Left ventricle myocardium inferior (tissue), 1 donor: Measurements from ENCODE around the gene GH1. TPM values are rescaled to one million over a fixed set of nuclear protein-coding genes. Genes with fewer than 3 reads are reported as not detected.
A peak's percentile ranks its signal among the peaks of the same experiment; 100 is the strongest.

Experiments
- DNase-seq: peaks from one replicate; pipeline ENCODE4 v3.0.0-alpha.2; 2020
- H3K27ac ChIP-seq: fragments of 200-600 bp; replicated peaks from 2 replicates; pipeline ENCODE4 v1.8.0; 2021
- H3K27me3 ChIP-seq: fragments of 200-600 bp; 2 replicates; pipeline ENCODE4 v1.8.0; 2021; ENCODE audit warnings: low read depth
- H3K36me3 ChIP-seq: fragments of 200-600 bp; 2 replicates; pipeline ENCODE4 v1.8.0; 2021
- H3K4me1 ChIP-seq: fragments of 200-600 bp; 2 replicates; pipeline ENCODE4 v1.8.0; 2021
- H3K4me3 ChIP-seq: fragments of 200-600 bp; 2 replicates; pipeline ENCODE4 v1.8.0; 2021; ENCODE audit warnings: mild to moderate bottlenecking, moderate library complexity
- H3K9me3 ChIP-seq: fragments of 200-600 bp; replicated peaks from 2 replicates; pipeline ENCODE4 v1.8.0; 2021
- intact Hi-C: fragments of 100-400 bp; cut with micrococcal nuclease; formaldehyde crosslinking; loops from one replicate; pipeline ENCODE4 v1.11.0; 2022
- total RNA-seq: library from RNA; stranded (reverse); fragmentation: NEBNext Ultra II Directional; extraction: Animal tissue kit (Norgen Biotek cat#: 25700); gene quantifications from one replicate; pipeline ENCODE4 v1.2.1, GENCODE V29; 2021
- TF ChIP-seq, protein P1 (sequence below): fragments of 200-600 bp; IDR thresholded peaks from 2 replicates; pipeline ENCODE4 v1.8.0; 2021; ENCODE audit warnings: antibody characterized with exemption, mild to moderate bottlenecking, borderline replicate concordance
- donor health status: DM: no; HTN: yes; CAD: no; lungs with severe emphysema.

GH1 gene
- total RNA-seq, 1 donor from 2014 or later, result not detected

DNA sequence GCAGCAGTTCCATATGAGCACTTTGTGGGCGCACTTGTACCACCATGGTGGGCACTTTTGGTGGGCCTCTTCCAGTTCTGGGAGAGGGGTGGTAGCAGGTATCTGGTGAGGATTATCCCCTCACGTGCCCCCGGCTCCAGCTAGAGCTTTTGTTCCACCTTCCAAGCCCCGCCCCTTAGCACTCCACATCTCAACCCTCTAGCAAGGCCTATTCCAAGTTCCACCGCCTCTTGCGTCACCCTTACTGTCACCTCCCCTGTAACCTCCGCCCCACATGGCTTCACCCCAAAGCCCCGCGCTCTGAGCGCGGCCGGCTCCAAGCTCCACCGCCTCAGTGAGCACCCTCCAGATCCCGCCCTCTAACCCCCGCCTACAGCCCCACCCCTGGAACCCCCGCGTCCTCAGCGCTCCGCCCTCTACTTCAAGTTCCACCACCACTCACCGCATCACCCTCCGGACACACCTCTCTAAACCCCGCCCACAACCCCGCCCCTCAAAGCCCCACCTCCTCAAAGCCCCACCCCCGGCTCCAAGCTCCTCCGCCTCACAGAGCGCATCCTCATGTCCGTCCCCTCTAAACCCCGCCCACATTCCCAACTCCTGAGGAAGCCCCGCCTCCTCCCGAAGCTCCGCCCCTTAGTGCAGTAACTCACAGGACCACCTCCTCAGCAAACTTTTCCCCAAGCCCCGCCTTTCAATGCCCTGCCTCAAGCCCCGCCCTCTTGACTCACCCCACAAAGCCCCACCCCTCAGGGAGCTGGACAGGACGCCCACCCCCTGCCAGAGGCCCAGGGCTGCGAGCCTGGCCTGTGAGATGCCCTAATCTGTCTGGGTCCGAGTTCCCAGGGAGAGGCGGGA is 42.9 kb upstream of the GH1 start:
- no peaks in the 10 kb centered on the region for H3K27me3 ChIP-seq
- no peaks in the 10 kb centered on the region for H3K9me3 ChIP-seq
- peak overlapping the region; percentile 91 for H3K27ac ChIP-seq
- DNase-seq, result peak; percentile 56
- peaks cover 51% of the 10 kb centered on the region for H3K4me1 ChIP-seq
- no peaks in the 10 kb centered on the region for H3K36me3 ChIP-seq
- intact Hi-C loops, result no loop called here
- peak overlapping the region; percentile 49 for H3K4me3 ChIP-seq
- TF ChIP-seq, protein P1, sequence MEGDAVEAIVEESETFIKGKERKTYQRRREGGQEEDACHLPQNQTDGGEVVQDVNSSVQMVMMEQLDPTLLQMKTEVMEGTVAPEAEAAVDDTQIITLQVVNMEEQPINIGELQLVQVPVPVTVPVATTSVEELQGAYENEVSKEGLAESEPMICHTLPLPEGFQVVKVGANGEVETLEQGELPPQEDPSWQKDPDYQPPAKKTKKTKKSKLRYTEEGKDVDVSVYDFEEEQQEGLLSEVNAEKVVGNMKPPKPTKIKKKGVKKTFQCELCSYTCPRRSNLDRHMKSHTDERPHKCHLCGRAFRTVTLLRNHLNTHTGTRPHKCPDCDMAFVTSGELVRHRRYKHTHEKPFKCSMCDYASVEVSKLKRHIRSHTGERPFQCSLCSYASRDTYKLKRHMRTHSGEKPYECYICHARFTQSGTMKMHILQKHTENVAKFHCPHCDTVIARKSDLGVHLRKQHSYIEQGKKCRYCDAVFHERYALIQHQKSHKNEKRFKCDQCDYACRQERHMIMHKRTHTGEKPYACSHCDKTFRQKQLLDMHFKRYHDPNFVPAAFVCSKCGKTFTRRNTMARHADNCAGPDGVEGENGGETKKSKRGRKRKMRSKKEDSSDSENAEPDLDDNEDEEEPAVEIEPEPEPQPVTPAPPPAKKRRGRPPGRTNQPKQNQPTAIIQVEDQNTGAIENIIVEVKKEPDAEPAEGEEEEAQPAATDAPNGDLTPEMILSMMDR, result no peak

DNA sequence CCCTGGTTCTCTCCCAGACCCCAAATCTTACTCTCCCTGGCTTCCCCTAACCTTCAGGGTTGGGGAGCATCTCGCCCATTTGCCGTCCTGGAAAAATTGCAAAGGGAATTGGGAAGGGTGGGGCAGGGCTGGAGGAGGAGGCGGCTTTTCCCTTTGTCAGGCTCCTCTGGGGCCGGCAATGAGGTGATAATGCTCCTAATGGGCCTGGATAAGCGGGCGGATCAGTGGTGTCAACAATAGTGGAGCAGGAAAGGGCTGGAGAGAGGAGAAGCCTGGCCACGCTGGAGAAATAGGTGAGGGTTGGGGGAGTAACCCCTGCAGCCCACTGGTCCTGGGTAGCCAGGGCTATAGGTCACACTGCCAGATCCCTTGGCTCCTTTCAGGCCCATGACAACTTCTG is 41.8 kb upstream of the GH1 start:
- intact Hi-C loops, result no loop called here
- Histone ChIP-seq H3K4me3 (no peak overlapping the region), H3K36me3 (no peaks in the 10 kb centered on the region), H3K27ac (peak overlapping the region; percentile 56), H3K9me3 (no peaks in the 10 kb centered on the region), H3K27me3 (no peaks in the 10 kb centered on the region), H3K4me1 (peaks cover 51% of the 10 kb centered on the region)
- no peak for DNase-seq
- TF ChIP-seq, protein P1, result no peak

DNA sequence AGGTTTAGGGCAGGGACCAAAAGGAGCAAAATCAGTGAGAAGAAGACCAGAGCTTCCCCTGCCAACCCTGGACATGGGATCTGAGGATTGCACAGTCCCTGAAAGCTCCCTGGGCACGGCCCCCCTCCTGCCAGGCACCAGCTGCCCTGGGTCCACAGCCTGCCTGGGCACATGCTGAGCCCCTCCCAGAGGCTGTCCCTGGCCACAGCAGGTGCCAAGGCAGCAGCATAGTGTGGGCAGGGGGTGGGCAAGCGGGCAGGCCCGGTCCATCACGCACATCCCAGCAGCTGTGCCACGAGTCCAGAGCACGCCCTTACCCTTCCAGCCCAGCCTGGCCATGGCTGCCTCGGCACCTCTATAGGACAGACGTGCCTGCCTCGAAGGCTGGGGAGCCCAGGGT is 41.4 kb upstream of the GH1 start:
- no peak for DNase-seq
- TF ChIP-seq, protein P1, result no peak

DNA sequence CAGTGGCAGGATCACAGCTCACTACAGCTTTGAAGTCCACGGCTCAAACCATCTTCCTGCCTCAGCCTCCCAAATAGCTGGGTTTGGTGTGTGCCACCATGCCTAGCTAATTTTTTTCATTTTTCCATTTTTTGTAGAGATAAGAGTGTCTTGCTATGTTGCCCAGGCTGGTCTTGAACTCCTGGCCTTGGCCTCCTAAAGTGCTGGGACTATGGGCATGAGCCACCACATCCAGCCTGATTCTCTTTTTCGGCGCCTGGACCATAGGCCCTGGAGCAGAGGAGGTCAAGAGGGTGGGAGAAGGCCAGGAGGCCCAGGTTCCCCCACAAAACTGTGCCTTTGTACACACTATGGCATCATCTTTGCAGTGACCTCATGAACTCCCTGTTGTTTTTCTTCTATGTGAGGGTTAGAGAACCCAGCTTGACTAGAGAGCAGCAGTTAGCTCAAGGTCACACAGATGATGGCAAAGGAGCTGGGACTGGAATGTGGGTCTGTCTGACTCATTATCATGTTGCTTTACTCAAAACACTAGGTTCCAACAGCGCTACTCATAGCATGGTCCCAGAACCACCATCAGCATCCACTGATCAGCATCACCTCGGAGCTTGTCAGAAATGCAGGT is 37.8 kb upstream of the GH1 start:
- Histone ChIP-seq H3K4me1 (peaks cover 33% of the 10 kb centered on the region), H3K36me3 (no peaks in the 10 kb centered on the region), H3K9me3 (no peaks in the 10 kb centered on the region), H3K27ac (no peak overlapping the region), H3K4me3 (no peak overlapping the region), H3K27me3 (no peaks in the 10 kb centered on the region)
- TF ChIP-seq, protein P1, result no peak
- intact Hi-C loops, result no loop called here
- no peak for DNase-seq

More for the DNA sequence above, 41.4 kb upstream of the GH1 start:
- peaks cover 51% of the 10 kb centered on the region for H3K4me1 ChIP-seq
- H3K27ac ChIP-seq, result peak overlapping the region; percentile 56
- no peaks in the 10 kb centered on the region for H3K36me3 ChIP-seq
- peak overlapping the region; percentile 2 for H3K4me3 ChIP-seq
- no peaks in the 10 kb centered on the region for H3K9me3 ChIP-seq
- no peaks in the 10 kb centered on the region for H3K27me3 ChIP-seq
- intact Hi-C loops, result no loop called here

DNA sequence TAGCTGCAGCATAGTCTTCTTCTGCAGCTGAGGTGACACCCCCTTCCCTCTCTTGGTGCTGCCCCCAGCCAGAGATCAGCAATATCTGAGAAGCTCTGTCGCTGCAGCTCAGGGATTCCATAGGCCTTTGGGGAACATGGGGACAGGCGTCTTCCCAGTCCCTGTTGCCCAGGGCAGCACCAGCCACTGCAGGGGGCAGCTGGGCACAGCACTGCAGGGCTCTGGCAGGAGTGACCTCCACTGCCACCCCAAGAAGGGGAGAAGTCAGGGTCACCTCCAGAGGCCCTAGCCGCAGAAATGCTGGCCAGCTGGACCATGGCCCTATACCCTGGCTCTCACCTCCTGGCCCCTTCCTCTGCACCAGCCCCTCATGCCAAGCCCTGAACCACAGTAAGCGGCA is 37.2 kb upstream of the GH1 start:
- H3K4me3 ChIP-seq, result no peak overlapping the region
- H3K36me3 ChIP-seq, result no peaks in the 10 kb centered on the region
- TF ChIP-seq, protein P1, result no peak
- intact Hi-C loops, result no loop called here
- H3K9me3 ChIP-seq, result no peaks in the 10 kb centered on the region
- DNase-seq, result no peak
- no peaks in the 10 kb centered on the region for H3K27me3 ChIP-seq
- H3K27ac ChIP-seq, result no peak overlapping the region
- peaks cover 27% of the 10 kb centered on the region for H3K4me1 ChIP-seq
